Gastroesophageal sphincter (tissue), 3 donors: ENCODE results near the gene ZBTB7C.

Experiments used
- EP300 ChIP-seq: sonication (generic); formaldehyde crosslinking; IDR thresholded peaks from one replicate; pipeline ENCODE4 v1.6.1; 2017; ENCODE audit warnings: antibody characterized with exemption, mild to moderate bottlenecking
- POLR2AphosphoS5 ChIP-seq: sonication (generic); formaldehyde crosslinking; IDR thresholded peaks from one replicate; pipeline ENCODE4 v1.6.1; 2017; ENCODE audit warnings: antibody characterized with exemption
- TF ChIP-seq, protein P1 (sequence below), 4 experiments: fragments of 200-600 bp in 2 of 4; fragments of 450-650 bp in 2 of 4; sonication (generic) in 1 of 4; IDR thresholded peaks; one replicate each; pipeline ENCODE4 v1.5.1; 2017 to 2019; ENCODE audit warnings: antibody characterized with exemption in 4 of 4, mild to moderate bottlenecking in 2 of 4, moderate library complexity in 2 of 4

DNA sequence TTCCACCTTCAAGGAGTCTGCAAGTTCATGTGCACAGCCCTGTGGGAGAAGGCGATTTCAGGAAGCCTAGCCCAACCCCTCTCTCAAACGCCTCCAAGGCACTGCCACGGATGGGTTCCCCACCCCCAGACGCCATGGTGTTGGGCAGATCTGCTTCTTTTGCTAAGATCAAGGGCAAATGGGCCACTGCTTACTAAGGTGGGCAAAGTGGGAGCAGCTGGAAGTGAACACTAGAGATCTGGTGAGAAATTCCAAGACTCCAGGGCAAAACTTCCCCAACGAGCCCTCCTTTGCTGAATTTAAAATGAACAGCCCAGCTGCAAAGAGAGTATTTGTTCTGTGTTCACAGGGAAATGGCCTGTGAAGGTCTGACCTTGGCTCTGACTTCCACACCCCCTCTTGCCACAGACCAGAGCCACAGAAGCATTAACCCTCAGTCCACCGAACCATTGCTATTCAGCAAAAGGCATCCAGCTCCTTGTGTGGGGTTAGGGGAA lies 45.1 kb upstream of the ZBTB7C start:
- TF ChIP-seq, protein P1, sequence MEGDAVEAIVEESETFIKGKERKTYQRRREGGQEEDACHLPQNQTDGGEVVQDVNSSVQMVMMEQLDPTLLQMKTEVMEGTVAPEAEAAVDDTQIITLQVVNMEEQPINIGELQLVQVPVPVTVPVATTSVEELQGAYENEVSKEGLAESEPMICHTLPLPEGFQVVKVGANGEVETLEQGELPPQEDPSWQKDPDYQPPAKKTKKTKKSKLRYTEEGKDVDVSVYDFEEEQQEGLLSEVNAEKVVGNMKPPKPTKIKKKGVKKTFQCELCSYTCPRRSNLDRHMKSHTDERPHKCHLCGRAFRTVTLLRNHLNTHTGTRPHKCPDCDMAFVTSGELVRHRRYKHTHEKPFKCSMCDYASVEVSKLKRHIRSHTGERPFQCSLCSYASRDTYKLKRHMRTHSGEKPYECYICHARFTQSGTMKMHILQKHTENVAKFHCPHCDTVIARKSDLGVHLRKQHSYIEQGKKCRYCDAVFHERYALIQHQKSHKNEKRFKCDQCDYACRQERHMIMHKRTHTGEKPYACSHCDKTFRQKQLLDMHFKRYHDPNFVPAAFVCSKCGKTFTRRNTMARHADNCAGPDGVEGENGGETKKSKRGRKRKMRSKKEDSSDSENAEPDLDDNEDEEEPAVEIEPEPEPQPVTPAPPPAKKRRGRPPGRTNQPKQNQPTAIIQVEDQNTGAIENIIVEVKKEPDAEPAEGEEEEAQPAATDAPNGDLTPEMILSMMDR (IDR thresholded peaks at IDR 0.05), result no peak
- TF ChIP-seq EP300 (no peak), POLR2AphosphoS5 (no peak)
